ENCODE measurements around the gene CCT8L2. TPM values are rescaled to one million over a fixed set of nuclear protein-coding genes. Genes with fewer than 3 reads are reported as not detected.
"Not testable (repeated sequence)": the region's sequence is repeated elsewhere in the genome, so short reads cannot be mapped to it uniquely, and the experiment has no call there.

The CCT8L2 gene
- total and polyA plus RNA-seq, 2 of the 13 experiments (the other 11 are each of a cell fraction or from before 2014, with no cell fraction given): not detected

DNA sequence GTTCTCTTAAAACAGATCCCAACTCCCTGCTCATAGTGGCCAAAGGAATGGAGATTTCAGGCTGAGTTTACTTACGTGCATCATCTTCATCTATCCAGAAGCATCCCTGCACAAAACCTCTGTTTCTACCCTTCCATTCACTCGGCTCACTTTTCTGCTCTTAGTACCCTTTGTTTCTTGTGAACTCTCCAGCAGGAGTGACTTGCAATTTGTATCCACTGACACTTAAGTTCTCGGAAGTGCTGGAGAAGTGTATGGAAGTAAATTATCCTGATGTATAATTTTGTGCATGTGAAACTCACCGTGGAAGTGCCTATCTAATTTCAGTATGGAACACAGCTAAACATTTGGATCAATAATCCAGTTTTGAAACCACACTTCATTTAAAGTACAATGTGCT is 7.0 kb upstream of the CCT8L2 start:
- FAIRE-seq; H3K4me3 ChIP-seq (replicated peaks in 1 of 3; ENCODE audit: insufficient read depth in 1 of 3, low read depth in 2 of 3, low read length in 3 of 3); in situ Hi-C loops (cut with HindIII; ENCODE audit: extremely low pct_ligation_motif_present, low pct_unique_long_range_greater_than_20kb); H3K27me3 ChIP-seq (ENCODE audit: control insufficient read depth in 1 of 2, insufficient read depth in 2 of 2, low read length in 2 of 2); CTCF ChIA-PET (ENCODE audit: low intra/inter-chr PET ratio, low total read pairs); H3K4me2 ChIP-seq (ENCODE audit: low read depth, low read length); H2AFZ ChIP-seq (ENCODE audit: low read length); H3K9ac ChIP-seq (ENCODE audit: insufficient read depth, low read depth, low read length); H3K27ac ChIP-seq (ENCODE audit: extremely low read length, insufficient read depth, low read length); H3K9me3 ChIP-seq (ENCODE audit: low read length); BruUV-seq (replicated peaks); intact Hi-C loops (cut with micrococcal nuclease; ENCODE audit: unreplicated experiment); H3K4me1 ChIP-seq (ENCODE audit: insufficient read depth, low read length); DNase-seq (ENCODE audit: low spot score); H3K79me2 ChIP-seq (ENCODE audit: insufficient read depth, low read length); ATAC-seq; POLR2A ChIA-PET; H3K36me3 ChIP-seq (replicated peaks in 1 of 2; ENCODE audit: control insufficient read depth in 1 of 2, insufficient read depth in 2 of 2, low read length in 2 of 2); H4K20me1 ChIP-seq (ENCODE audit: insufficient read depth, low read length): not testable (repeated sequence)
- WGBS (ENCODE audit: low lambda C conversion rate): 0% methylated on average over 4 of the region's 4 CpGs

GRCh38 chr22:16595251-16595650 is 2.6 kb upstream of the CCT8L2 start:
- DNase-seq (ENCODE audit: low spot score); in situ Hi-C loops (cut with HindIII; ENCODE audit: extremely low pct_ligation_motif_present, low pct_unique_long_range_greater_than_20kb); POLR2A ChIA-PET; H4K20me1 ChIP-seq (ENCODE audit: insufficient read depth, low read length); H3K36me3 ChIP-seq (replicated peaks in 1 of 2; ENCODE audit: control insufficient read depth in 1 of 2, insufficient read depth in 2 of 2, low read length in 2 of 2); H3K9ac ChIP-seq (ENCODE audit: insufficient read depth, low read depth, low read length); H3K4me2 ChIP-seq (ENCODE audit: low read depth, low read length); CTCF ChIA-PET (ENCODE audit: low intra/inter-chr PET ratio, low total read pairs); BruUV-seq (replicated peaks); H3K27me3 ChIP-seq (ENCODE audit: control insufficient read depth in 1 of 2, insufficient read depth in 2 of 2, low read length in 2 of 2); intact Hi-C loops (cut with micrococcal nuclease; ENCODE audit: unreplicated experiment); H3K4me3 ChIP-seq (replicated peaks in 1 of 3; ENCODE audit: insufficient read depth in 1 of 3, low read depth in 2 of 3, low read length in 3 of 3); H3K4me1 ChIP-seq (ENCODE audit: insufficient read depth, low read length); H3K27ac ChIP-seq (ENCODE audit: extremely low read length, insufficient read depth, low read length); H2AFZ ChIP-seq (ENCODE audit: low read length); FAIRE-seq; H3K79me2 ChIP-seq (ENCODE audit: insufficient read depth, low read length); ATAC-seq; H3K9me3 ChIP-seq (ENCODE audit: low read length): not testable (repeated sequence)
- WGBS (ENCODE audit: low lambda C conversion rate): 56% methylated on average over 8 of the region's 8 CpGs

DNA sequence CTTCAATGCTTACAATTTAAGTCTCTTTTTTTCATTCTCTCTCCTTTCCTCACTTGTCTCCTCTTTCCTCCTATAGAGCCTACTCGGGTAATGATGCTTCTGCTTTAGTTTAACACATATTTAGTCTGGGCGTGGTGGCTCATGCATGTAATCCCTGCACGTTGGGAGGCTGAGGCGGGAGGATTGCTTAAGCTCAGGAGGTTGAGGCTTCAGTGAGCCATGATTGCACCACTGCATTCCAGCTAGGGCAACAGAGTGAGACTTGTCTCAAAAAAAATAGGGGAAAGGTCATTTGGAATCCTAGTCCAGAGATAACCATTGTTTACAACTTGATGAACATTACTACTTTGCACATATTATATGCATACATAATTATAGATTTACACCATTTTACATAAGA is 1.4 kb upstream of the CCT8L2 start:
- FAIRE-seq (no peak), ATAC-seq (no peak), DNase-seq (ENCODE audit: low spot score) (no peak)
- H3K79me2 ChIP-seq (ENCODE audit: insufficient read depth, low read length): no peaks in the 10 kb centered on the region
- H2AFZ ChIP-seq (ENCODE audit: low read length): no peak overlapping the region
- H3K27me3 ChIP-seq (ENCODE audit: control insufficient read depth in 1 of 2, insufficient read depth in 2 of 2, low read length in 2 of 2): no peaks in the 10 kb centered on the region
- ChIA-PET POLR2A (no interaction called here), CTCF (ENCODE audit: low intra/inter-chr PET ratio, low total read pairs) (no interaction called here)
- no peaks in the 10 kb centered on the region for H3K4me1 ChIP-seq (ENCODE audit: insufficient read depth, low read length)
- H3K4me2 ChIP-seq (ENCODE audit: low read depth, low read length): no peak overlapping the region
- no TSS peak for BruUV-seq (replicated peaks)
- no peak overlapping the region for H3K9ac ChIP-seq (ENCODE audit: insufficient read depth, low read depth, low read length)
- H4K20me1 ChIP-seq (ENCODE audit: insufficient read depth, low read length): no peaks in the 10 kb centered on the region
- H3K9me3 ChIP-seq (ENCODE audit: low read length): no peaks in the 10 kb centered on the region
- no peak overlapping the region for H3K4me3 ChIP-seq (replicated peaks in 1 of 3; ENCODE audit: insufficient read depth in 1 of 3, low read depth in 2 of 3, low read length in 3 of 3)
- intact Hi-C loops (cut with micrococcal nuclease; ENCODE audit: unreplicated experiment) (no loop called here), in situ Hi-C loops (cut with HindIII; ENCODE audit: extremely low pct_ligation_motif_present, low pct_unique_long_range_greater_than_20kb) (no loop called here)
- H3K27ac ChIP-seq (ENCODE audit: extremely low read length, insufficient read depth, low read length): no peak overlapping the region
- H3K36me3 ChIP-seq (replicated peaks in 1 of 2; ENCODE audit: control insufficient read depth in 1 of 2, insufficient read depth in 2 of 2, low read length in 2 of 2): no peaks in the 10 kb centered on the region
- 0% methylated on average over 4 of the region's 4 CpGs for WGBS (ENCODE audit: low lambda C conversion rate)
- TF ChIP-seq ZNF607 (CRISPR knock-in tag; IDR thresholded peaks at IDR 0.05; ENCODE audit: borderline replicate concordance) (no peak), ZNF770 (CRISPR knock-in tag; IDR thresholded peaks at IDR 0.05) (peak; percentile 36; the same call in 1 of the 2 replicates), ZNF839 (CRISPR knock-in tag; IDR thresholded peaks at IDR 0.05; ENCODE audit: borderline replicate concordance) (no peak), ARID4A (CRISPR knock-in tag; IDR thresholded peaks at IDR 0.05; ENCODE audit: borderline replicate concordance) (no peak), HDAC1 (CRISPR knock-in tag; IDR thresholded peaks at IDR 0.05) (no peak), ZNF256 (CRISPR knock-in tag; conservative IDR thresholded peaks at IDR 0.05) (no peak)

All from HepG2 (cell line).